ENCODE results near the gene SCN4B. TPM values are rescaled to one million over a fixed set of nuclear protein-coding genes. Genes with fewer than 3 reads are reported as not detected.
A peak's percentile ranks its signal among the peaks of the same experiment; 100 is the strongest.
"Not testable (repeated sequence)": the region's sequence is repeated elsewhere in the genome, so short reads cannot be mapped to it uniquely, and the experiment has no call there.

SCN4B gene
- total RNA-seq, 2 experiments from 2014 or later: 0.72 to 1.1 TPM

DNA sequence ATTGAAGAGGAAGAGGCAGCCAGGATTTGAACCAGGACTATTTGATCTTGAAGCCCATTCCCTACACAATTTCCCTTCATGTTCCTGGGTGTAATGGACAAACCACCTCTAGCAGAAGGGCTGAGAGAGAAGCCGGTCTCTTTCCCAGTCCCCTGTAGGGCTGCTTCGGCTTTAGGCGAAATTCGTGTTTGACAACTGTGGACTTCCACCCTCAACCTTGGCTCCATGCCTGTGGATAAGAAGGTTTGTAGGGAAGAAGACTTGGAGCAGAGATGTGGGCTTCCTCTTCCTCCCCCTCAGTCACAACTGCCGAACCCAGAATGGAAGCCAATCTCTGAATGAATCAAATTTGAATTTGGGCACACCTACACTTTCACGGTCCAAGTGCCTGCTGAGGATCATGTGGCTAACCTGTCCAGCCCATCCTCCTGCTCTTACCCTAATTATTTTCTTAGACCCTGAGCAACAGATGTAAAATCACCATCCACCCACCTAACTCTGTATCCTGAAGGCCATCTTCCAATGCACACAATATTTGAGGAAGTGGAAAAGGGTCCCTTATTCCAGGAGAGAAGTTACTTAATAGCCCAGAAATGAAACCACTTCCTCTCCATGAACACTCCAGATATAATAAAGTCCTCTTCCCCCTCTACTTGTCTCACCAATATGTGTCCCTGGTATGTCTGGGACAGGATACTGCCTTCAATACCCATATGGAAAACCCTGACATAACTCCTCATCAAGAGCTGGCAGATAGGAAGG lies 33.9 kb upstream of the SCN4B start:
- no peak for DNase-seq
- CTCF ChIA-PET: interaction anchor here (1.2 to 3.5 kb wide), 8 partner anchors 9 to 109 kb away, joined by 3 to 22 read pairs (median 8); no protein-coding TSS in a partner anchor
- TF ChIP-seq, protein P1, sequence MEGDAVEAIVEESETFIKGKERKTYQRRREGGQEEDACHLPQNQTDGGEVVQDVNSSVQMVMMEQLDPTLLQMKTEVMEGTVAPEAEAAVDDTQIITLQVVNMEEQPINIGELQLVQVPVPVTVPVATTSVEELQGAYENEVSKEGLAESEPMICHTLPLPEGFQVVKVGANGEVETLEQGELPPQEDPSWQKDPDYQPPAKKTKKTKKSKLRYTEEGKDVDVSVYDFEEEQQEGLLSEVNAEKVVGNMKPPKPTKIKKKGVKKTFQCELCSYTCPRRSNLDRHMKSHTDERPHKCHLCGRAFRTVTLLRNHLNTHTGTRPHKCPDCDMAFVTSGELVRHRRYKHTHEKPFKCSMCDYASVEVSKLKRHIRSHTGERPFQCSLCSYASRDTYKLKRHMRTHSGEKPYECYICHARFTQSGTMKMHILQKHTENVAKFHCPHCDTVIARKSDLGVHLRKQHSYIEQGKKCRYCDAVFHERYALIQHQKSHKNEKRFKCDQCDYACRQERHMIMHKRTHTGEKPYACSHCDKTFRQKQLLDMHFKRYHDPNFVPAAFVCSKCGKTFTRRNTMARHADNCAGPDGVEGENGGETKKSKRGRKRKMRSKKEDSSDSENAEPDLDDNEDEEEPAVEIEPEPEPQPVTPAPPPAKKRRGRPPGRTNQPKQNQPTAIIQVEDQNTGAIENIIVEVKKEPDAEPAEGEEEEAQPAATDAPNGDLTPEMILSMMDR (IDR thresholded peaks at IDR 0.05): no peak
- POLR2A ChIA-PET: interaction anchor here (1.6 kb wide), 1 partner anchor 13 kb away, joined by 3 read pairs; no protein-coding TSS in a partner anchor
- H3K27ac Mint-ChIP-seq: no peak overlapping the region
- H3K4me3 Mint-ChIP-seq: no peak overlapping the region
- intact Hi-C loops (cut with micrococcal nuclease): no loop called here
- peaks cover 8% of the 10 kb centered on the region for H3K27me3 Mint-ChIP-seq
- H3K4me1 Mint-ChIP-seq (ENCODE audit: low read depth): peaks cover 2% of the 10 kb centered on the region
- H3K9me3 Mint-ChIP-seq: no peaks in the 10 kb centered on the region
- ATAC-seq: no peak
- H3K36me3 Mint-ChIP-seq (ENCODE audit: low read depth): peaks cover 8% of the 10 kb centered on the region

DNA sequence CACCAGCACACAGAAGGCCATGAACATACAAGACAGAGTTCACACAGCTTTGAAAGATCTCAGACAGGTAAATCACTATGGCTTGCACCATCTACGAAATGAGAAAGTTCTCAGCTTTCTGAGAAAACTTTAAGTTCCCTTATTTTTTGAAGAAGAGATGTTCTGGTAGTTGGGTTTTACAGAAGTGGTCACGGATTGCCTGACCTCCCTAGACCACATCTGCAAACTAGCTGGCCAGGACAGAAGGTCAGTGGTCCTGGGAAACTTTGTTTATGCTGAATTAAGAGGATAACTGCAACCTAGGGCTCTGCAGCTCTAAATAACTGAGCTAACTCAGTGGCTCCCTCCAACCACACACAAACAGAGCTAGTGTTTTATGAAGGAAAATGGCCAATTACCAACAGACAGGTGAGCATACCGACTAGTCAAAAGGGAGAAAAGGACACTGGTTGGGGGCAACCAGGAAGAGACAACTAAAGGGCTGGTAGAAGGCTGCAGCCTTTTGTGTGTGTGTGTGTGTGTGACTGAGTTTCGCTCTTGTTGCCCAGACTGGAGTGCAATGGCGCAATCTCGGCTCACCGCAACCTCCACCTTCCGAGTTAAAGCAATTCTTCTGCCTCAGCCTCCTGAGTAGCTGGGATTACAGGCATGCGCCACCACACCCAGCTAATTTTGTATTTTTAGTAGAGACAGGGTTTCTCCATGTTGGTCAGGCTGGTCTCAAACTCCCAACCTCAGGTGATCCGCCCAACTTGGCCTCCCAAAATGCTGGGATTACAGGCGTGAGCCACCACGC lies 32.4 kb upstream of the SCN4B start:
- ChIA-PET CTCF (interaction anchor here (1.0 to 2.8 kb wide), 5 partner anchors 13 to 111 kb away, joined by 3 to 22 read pairs (median 3); partner anchors contain the start of gene MPZL2), POLR2A (interaction anchor here (0.6 to 1.1 kb wide), 2 partner anchors 42 to 762 kb away, joined by 3 read pairs; no protein-coding TSS in a partner anchor)
- Mint-ChIP-seq H3K27ac (no peak overlapping the region), H3K9me3 (no peaks in the 10 kb centered on the region), H3K4me3 (no peak overlapping the region), H3K36me3 (ENCODE audit: low read depth) (no peaks in the 10 kb centered on the region), H3K4me1 (ENCODE audit: low read depth) (peaks cover 6% of the 10 kb centered on the region), H3K27me3 (peaks cover 8% of the 10 kb centered on the region)
- DNase-seq (no peak), ATAC-seq (no peak)
- intact Hi-C loops (cut with micrococcal nuclease): no loop called here
- TF ChIP-seq, protein P1 (IDR thresholded peaks at IDR 0.05): no peak

DNA sequence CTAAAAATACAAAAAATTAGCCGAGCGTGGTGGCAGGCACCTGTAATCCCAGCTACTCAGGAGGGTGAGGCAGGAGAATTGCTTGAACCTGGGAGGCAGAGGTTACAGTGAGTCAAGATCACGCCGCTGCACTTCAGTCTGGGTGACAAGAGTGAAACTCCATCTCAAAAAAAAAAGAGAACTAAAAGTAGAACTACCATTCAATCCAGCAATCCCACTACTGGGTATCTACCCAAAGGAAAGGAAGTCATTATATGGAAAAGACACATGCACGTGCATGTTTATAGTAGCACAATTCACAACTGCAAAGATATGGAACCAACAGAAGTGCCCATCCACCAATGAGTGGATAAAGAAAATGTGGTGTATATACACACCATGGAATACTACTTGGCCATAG lies 31.1 kb upstream of the SCN4B start:
- ChIA-PET POLR2A (interaction anchor here (1.2 kb wide), 1 partner anchor 177 kb away, joined by 3 read pairs; no protein-coding TSS in a partner anchor), CTCF (interaction anchor here (0.7 to 2.8 kb wide), 2 partner anchors 12 to 15 kb away, joined by 3 to 22 read pairs; no protein-coding TSS in a partner anchor)
- ATAC-seq; H3K27me3 Mint-ChIP-seq; H3K27ac Mint-ChIP-seq; H3K36me3 Mint-ChIP-seq (ENCODE audit: low read depth); intact Hi-C loops (cut with micrococcal nuclease); H3K4me3 Mint-ChIP-seq; DNase-seq; H3K4me1 Mint-ChIP-seq (ENCODE audit: low read depth); H3K9me3 Mint-ChIP-seq: not testable (repeated sequence)

DNA sequence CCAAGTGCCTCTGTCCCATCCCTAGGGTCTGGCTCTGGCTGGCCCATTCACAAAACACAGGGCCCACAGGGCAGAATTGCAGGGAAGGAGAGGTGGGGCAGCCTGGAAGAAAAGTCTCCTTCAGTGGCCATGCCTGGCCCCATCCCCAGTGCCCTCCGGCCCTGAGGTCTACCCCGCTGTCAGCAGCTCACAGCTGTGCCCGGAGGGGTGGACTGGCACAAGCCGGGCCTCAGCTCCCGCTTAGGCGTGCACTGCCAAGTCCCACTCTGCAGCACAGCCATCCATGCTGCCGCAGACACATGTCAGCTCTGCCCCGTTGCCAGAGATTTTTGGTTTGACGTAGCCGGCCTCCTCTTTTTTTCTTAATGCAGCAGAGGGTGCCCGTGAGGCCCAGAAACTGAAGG lies 27.7 kb upstream of the SCN4B start:
- Mint-ChIP-seq H3K36me3 (ENCODE audit: low read depth) (no peaks in the 10 kb centered on the region), H3K4me1 (ENCODE audit: low read depth) (peaks cover 5% of the 10 kb centered on the region), H3K4me3 (no peak overlapping the region), H3K27me3 (peaks cover 11% of the 10 kb centered on the region), H3K27ac (no peak overlapping the region), H3K9me3 (no peaks in the 10 kb centered on the region)
- intact Hi-C loops (cut with micrococcal nuclease): no loop called here
- ATAC-seq (peak; percentile 60), DNase-seq (peak; percentile 35)
- ChIA-PET CTCF (interaction anchor here (0.8 to 4.0 kb wide), 6 partner anchors 9 to 373 kb away, joined by 3 to 54 read pairs (median 4); no protein-coding TSS in a partner anchor), POLR2A (interaction anchor here (1.1 to 2.4 kb wide), 3 partner anchors 9 to 22 kb away, joined by 3 to 6 read pairs (median 3); no protein-coding TSS in a partner anchor)
- TF ChIP-seq, protein P1 (IDR thresholded peaks at IDR 0.05): no peak

DNA sequence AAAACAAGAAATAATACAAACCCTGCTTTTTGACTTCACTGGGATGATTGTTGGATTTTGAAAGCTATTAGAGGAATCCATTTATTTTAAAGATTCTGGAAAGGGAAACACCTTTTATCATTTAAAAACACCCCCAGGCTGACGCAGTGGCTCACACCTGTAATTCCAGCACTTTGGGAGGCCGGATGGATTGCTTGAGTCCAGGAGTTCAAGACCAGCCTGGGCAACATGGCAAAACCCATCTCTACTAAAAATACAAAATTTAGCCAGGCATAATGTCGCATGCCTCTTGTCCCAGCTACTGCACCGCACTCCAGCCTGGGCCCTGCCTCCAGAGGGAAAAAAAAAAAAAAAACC lies 24.1 kb upstream of the SCN4B start:
- Mint-ChIP-seq H3K36me3 (ENCODE audit: low read depth) (no peaks in the 10 kb centered on the region), H3K4me1 (ENCODE audit: low read depth) (peaks cover 5% of the 10 kb centered on the region), H3K27me3 (peaks cover 6% of the 10 kb centered on the region), H3K4me3 (no peak overlapping the region), H3K27ac (no peak overlapping the region), H3K9me3 (no peaks in the 10 kb centered on the region)
- TF ChIP-seq, protein P1 (IDR thresholded peaks at IDR 0.05): no peak
- ATAC-seq (no peak), DNase-seq (no peak)
- ChIA-PET CTCF (no interaction called here), POLR2A (interaction anchor here (1.0 kb wide), 1 partner anchor 16 kb away, joined by 3 read pairs; no protein-coding TSS in a partner anchor)
- intact Hi-C loops (cut with micrococcal nuclease): no loop called here

Measured in activated CD8-positive, alpha-beta T cell treated with anti-CD3 and anti-CD28 coated beads for 36 hours (primary cell).